Activated naive CD8-positive, alpha-beta T cell treated with anti-CD3 and anti-CD28 coated beads, Interleukin-2, amount 50 U/mL, for 16 hours (primary cell): ENCODE data around the gene ZNF337.
"Not testable (repeated sequence)": the region's sequence is repeated elsewhere in the genome, so short reads cannot be mapped to it uniquely, and the experiment has no call there.

Experiments
- DNase-seq: peaks from one replicate; pipeline ENCODE4 v3.0.0-alpha.2; 2020; ENCODE audit warnings: low read depth, low spot score

The ZNF337 gene

DNA sequence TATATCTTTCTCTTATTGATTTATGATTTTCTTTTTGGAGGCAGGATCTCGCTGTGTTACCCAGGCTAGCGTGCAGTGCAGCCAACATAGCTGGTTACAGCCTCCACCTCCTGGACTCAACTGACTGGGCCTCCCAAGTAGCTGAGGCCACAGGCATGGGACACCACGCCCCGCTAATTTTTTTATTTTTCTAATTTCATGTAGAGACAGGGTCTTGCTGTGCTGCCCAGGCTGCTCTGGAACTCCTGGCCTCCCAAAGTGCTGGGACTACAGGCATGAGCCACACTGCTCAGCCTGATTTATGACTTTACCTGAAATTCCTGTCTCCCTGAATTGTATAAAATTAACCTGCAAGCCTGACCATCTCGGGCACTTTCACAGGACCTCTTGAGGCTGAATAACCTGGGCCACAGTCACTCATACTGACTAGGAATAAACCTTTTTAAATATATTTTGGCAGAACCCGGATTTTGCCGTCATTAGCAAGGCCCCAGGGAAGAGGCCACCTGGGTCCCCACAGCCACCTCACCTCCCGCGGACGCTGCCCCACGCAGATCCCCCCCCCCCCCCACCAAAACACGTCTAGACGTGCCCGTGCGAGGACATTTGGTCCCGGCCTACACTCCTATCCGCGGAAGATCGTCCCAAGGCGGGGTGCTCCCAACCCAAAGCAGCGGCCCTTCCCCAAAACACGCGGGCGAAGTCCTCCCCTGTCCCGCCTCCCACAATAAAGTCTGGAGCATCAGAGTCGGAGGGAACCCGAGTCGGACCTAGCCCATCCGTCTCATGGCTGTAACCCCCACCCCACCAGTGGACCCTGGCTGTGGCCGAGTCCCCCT is 902 bp downstream of the ZNF337 start:
- DNase-seq, result no peak

DNA sequence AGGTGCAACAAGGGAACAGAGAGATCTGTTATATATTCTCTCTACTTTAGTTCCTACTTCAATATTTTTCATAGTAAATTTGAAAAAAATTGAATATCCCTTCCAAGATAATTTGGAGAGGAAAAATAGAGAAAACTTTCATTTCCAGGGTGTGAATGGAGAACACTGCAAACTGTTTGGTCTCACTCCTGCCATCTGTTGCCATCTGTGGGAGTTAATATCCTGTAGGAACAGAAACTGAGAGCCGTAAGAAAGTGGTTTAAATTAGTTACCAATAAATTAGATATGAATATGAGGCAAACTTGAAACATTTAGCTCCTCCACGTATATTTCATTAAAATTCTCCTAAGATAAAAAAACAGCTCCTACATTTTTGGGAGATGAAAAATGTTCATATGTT is 4.2 kb downstream of the ZNF337 start:
- DNase-seq, result no peak

DNA sequence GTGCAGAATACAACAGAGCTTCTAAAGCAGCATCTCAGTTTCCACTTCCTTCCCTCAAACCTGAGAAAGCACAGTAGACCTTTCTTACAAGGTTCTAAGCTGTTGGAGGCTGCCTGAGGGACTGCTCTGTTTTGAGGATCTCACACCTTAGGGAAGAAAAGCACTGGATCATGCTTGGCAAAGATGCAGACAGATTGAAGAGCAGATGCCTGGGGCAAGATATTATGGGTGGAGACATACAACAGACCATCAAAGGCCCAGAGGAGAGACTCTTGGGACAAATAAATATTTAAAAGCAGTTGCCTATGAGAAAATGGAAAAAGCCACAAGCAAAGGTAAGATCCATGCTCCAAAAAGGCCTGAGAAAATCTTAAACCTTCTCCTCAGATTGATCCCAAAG is 6.2 kb downstream of the ZNF337 start:
- no peak for DNase-seq

DNA sequence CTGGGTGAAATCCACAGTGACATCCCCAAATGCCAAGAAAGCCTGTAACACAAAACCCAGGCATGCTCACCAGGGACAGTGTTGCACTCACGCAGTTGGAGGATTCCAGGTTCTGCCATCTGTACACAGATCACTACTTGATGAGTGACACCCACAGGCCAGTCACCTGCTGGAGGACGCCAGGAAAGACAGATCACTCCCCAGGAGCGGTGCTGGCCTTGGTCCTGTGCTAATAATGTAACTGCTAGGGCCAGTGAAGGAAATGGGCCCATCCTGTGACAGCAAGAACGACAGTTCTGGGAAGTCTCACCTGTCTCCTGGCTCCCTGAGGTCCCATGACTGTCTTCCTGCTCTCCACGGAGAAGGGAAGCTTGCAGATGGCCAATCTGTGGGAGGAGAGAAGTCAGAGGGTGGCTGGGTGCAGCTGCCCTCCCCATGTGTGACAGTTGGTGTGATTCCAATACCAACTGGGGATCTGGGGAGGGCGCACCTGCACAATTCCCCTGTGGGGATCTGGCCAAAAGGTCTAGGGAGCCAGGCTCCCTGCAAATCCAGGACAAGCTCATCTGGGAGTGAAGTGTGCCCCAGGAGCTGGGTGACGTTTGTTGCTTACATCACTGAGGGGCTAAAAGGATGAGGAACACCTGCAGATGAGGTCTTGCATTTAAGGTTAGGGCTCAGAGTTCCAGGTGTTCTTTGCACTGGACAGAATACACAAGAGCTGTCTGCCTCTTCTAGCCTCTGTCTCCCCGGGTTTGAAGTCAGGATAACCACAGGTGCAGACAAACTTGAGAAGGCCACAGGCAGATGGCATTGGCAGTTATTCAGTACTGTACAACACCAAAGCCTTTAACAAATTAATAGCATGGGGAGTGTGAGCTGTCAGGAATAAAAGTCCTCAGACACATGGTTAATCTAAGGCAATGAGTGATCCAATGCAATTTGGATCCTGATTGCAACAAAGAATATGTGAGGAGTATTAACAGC is 10.3 kb downstream of the ZNF337 start:
- DNase-seq, result no peak

DNA sequence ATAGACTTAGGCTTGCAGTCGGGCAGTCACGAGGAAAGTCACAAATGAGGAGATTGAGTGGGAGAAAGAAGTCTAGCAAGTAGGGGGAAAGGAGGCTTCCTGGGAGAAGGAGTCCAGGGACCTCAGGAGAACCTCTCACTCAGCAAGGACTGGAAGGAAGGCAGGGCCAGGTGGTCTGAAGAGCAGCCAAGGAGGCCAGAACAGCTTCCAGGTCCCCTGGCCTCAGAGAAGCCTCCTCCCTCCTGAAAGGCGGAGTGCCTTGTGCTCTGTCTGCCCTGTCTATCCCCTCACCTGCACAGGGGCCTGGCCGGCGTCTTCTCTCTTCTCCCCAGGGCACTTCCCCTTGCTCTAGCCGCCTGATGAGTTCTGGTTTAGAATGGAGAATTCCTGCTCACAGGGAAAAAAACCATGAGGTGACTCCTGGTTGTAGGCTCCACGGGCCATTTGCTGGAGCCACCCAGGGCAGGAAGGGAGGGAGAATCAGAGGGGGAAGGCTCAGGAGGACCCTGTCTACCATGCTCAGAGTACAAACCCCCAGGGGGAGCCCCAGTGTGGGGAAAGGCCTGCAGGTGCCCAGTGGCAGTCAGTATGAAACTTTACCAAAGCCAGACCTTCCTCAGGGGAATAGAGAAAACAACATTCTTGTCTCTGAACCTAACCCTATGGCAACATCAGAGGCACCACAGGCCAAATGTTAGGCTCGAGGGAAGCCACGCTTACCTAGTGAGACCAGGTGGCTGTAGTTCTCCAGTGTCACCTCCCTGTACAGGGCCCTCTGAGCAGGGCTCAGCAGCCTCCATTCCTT is 11.2 kb downstream of the ZNF337 start:
- no peak for DNase-seq

DNA sequence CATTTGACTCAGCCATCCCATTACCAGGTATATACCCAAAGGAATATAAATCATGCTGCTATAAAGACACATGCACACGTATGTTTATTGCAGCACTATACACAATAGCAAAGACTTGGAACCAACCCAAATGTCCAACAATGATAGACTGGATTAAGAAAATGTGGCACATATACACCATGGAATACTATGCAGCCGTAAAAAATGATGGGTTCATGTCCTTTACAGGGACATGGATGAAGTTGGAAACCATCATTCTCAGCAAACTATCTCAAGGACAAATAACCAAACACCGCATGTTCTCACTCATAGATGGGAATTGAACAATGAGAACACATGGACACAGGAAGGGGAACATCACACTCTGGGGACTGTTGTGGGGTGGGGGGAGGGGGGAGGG is 12.8 kb downstream of the ZNF337 start:
- not testable (repeated sequence) for DNase-seq

DNA sequence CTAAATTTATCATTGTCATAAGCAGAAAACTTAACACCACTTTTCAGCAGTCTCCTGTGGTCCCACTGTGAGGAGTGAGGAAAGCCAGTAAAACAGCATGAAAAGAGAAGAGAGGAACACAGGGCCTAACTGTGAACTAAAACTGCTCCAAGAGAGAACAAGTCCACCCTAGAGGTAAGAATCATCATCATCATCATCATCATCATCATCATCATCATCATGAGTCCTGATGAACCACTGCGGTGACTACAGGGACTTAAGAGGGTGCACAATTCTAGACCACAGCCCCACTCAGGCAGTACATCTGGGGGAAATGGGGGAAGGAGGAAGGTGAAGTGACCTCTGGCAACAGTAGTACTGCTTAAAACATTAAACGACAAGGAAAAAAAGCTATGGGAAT is 13.6 kb downstream of the ZNF337 start:
- DNase-seq, result no peak

DNA sequence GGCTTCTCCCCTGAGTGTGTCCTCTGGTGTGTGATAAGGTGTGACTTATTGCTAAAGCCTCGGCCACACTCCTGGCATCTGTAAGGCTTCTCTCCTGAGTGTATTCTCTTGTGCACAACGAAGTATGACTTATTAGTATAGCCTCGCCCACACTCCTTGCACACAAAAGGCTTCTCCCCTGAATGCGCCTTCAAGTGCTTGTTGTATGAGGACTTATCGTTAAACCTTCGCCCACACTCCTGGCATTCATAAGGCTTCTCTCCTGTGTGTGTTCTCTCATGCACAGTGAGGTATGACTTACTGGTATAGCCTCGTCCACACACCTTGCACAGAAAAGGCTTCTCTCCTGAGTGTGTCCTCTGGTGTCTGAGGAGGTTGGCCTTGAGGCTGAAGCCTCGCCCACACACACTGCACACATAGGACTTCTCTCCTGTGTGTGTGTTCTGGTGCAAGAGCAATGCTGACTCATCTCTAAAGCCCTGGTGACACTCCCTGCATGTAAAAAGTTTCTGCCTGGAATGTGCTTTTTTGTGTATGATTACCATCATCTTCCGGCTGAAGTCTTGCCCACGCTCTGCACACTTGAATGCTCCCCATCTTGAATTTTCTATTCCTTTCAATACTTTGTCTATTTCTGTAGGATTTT is 20.4 kb downstream of the ZNF337 start:
- no peak for DNase-seq

DNA sequence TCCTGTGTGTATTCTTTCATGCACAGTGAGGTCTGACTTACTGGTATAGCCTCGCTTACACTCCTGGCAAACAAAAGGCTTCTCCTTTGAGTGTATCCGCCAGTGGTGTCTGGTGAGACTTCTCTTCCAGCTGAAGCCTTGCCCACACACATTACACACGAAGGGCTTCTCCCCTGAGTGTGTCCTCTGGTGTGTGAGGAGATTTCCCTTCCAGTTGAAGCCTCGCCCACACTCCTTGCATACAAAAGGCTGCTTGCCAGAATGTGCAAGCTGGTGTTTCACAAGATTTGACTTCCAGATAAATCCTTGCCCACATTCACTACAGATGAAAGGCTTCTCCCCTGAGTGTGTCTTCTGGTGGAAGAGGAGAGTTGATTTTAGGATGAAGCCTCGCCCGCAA is 21.5 kb downstream of the ZNF337 start:
- DNase-seq, result no peak

DNA sequence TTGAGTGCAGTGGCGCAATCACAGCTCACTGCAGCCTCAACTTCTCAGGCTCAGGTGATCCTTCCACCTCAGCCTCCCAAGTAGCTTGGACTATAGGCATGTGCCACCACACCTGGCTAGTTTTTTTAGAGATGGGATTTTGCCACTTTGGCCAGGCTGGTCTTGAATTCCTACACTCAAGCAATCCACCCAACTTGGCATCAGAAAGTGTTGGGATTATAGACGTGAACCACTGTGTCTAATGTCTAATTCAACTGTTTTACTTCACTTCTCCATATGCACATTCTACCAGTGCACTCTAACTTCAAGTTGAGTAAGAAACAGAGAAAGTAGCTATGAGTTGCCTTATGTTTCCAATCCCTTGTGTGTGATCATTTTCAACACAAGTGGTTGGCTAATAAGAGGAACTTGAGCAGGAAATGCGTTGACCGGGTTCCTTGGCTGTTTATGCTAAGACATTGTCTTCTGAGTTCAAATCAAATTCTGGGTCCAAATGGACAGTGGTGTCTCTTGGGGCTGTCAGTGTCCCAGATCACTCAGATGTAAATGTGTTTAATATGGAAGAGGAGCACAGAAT is 23.9 kb downstream of the ZNF337 start:
- no peak for DNase-seq

DNA sequence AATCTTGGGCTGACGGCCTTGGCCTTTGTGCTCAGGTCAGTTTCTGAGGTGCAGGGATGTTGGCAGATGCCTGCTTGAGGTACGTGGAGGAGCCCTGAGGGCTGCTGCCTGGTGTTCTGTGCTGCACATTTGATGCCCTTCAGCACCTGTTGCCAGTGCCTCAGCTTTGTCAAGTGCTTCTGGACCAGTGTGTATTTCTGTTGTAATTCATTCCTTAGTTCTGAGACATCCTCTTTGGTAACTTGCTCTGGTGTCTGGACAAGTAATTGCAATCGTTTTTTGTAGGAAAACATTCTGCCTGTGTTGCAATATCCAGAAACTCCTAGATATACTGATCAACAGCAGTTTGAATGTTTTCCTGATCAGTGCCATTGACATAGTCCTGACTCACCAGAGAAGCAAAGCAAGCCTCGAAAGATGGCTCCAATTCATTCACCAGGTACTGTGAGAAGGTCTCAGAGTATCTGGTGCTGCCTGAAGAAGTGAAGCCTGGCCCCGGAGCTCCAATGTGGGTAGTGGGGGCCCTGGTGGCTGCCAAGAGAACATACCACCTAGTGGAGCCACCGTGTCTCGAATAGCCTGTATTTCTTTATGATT is 26.7 kb downstream of the ZNF337 start:
- DNase-seq, result no peak

DNA sequence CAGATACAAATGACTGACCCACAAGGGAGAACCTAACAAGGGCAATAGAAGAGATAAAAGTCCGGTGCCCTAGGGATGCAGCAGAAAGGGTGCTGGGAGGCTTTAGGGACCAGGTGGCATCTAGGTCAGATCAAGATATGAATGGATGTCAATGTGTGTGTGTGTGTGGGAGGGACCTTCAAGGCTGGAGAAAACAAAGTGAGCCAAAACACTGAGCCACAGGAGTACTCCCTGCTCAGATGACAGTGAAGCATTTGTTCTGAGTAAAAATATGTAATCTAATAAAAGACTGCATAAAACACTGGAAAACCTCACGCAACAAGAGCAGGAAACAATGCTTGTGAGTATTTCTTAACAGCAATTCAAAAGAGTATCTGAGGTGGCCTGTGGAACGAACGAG is 28.2 kb downstream of the ZNF337 start:
- no peak for DNase-seq

DNA sequence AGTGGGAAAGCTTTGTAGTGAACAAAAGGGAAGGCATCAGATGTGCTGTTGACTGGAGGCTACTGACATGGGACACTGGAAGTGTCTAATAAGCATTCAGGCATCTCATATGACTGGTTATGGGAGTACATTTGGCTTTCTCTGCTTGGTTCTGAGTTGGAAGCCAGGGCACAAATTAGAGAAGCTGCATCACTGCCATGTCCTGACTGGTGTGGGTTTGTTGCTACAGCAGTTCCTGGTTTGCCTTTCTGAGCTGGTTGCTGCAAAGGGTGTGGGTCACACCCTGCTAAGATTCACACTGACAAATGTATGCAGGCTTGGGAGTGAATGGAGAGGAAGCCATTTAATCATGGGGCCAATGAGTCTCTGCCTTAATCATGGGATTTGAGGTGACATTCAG is 36.7 kb downstream of the ZNF337 start:
- no peak for DNase-seq

DNA sequence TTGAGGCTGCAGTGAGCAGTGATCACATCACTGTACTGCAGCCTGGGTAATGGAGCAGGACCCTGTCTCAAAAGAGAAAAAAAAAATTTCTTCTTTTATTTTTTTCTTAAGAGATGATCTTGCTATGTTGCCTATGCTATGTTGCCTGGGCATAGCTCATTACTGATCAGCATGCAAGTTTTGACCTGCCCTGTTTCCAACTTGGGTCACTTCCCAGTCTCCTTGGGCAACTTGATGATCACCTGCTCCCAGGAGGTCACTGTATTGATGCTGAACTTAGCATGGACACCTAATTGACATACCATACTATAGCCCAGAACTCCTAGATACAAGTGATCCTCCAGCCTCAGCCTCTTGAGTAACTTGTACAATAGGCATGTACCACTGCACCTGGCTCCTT is 42.2 kb downstream of the ZNF337 start:
- DNase-seq, result no peak

DNA sequence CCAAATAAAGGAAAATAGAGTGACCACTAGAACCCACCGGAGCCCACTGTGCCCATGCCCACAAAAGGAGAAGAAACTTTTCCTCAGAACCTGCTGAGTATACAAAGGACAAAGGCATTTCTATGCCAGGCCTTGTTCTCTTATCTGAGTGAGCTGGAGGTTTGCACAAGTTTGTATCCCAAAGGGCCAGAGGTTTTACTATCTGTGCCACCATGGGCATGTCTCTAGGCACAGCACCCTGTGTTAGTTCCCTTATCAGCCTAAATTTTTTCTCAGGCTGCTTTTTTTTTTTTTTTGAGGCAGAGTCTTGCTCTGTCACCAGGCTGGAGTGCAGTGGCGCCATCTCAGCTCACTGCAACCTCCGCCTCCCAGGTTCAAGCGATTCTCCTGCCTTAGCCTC is 43.8 kb downstream of the ZNF337 start:
- DNase-seq, result not testable (repeated sequence)

DNA sequence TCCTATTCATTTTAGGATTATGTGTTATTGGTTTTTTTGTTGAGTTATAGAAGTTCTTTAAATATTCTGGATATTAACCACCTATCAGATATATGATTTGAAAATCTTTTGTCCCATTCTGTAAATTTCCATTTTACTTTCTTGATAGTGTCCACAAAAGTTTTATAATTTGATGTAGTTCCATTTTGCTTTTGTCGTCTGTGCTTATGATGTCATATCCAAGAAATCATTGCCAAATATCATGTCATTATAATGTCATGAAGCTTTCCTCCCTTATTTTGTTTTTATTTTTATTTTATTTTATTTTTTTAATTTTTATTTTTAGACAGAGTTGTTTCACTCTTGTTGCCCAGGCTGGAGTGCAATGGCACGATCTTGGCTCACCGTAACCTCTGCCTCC is 51.8 kb downstream of the ZNF337 start:
- DNase-seq, result no peak

DNA sequence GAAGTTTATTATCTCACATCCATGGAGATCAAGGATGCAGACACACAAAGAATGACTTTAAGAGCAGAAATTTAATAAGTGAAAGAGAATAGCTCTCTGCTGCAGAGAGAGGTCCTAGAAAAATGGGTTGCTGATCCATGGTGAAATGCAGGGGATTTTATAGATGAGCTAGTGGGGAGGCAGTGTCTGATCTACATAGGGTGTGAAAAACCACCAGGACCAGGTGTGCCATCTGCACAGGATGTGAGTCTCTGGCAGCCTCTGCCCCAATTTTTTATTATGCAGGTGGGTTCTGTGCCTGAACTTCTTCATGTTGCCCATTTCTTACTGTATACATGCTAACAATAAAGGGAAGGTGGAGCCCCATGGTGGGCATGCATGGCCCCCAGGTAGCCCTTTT is 52.9 kb downstream of the ZNF337 start:
- no peak for DNase-seq

DNA sequence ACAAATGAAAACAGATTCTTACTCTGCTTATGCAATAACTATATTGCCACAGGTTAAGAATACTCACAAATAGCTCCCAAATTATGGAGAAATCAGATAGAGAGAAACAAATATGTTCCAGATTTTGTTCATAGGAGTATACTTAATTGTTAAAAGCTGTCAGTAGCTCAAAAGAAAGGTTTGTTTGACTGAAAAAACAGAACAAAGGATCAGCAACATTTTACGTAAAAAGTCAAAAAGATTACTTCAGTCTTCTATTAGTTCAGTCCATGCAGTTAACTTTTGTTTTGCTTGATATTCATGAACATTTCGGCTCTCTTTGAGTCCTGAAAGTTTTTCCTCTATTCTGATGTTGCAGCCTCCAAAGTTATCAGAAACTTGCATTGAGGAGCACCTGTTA is 59.4 kb downstream of the ZNF337 start:
- DNase-seq, result no peak

DNA sequence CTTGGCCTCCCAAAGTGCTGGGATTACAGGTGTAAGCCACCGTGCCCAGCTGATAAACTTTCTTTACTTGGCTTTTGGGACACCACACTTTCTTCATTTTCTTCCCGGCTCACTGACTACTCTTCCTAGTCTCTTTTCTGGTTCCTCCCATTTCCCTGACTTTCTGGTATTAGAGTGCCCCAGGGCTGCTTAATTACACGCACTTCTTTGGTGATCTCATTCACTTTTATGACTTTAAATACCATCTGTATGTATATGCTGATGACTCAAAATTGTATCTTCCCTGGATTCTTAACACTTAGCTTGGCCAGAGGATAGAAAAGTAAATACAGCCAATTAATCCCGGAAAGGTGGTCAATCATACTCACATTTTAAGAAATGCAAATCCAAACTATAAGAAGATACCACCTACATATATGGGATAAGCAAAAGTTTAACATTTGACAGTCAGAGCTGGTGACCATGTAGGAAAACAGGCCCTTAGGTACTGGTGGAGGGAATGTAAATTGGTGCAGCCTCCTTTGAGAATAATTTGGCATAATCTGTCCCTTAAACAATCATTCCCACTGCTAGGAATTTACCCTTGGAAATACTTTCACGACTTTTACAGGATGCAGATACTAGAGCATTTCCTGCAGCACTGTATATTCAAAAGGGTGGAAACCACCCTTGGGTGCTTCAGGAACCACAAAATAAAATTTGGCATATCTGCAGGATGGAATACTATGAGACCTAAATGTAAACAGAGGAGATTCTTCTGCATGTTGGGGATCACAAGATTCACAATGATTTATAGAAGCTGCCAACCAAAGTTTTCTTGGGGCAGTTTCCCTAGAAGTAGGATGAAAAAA is 63.5 kb downstream of the ZNF337 start:
- DNase-seq, result no peak

DNA sequence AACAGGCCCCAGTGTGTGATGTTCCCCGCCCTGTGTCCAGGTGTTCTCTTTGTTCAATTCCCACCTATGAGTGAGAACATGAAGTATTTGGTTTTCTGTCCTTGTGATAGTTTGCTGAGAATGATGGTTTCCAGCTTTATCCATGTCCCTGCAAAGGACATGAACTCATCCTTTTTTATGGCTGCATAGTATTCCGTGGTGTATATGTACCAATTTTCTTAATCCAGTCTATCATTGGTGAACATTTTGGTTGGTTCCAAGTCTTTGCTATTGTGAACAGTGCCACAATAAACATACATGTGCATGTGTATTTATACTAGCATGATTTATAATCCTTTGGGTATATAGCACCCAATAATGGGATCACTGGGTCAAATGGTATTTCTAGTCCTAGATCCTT is 66.0 kb downstream of the ZNF337 start:
- DNase-seq, result not testable (repeated sequence)
